Tibial nerve (tissue), 4 donors: ENCODE measurements around the gene STRADA. TPM values are rescaled to one million over a fixed set of nuclear protein-coding genes. Genes with fewer than 3 reads are reported as not detected.

Source experiments
- DNase-seq, 2 donors: peaks; one replicate each; pipeline ENCODE4 v3.0.0-alpha.2; 2019; ENCODE audit warnings: low spot score in 2 of 2
- H3K27ac ChIP-seq, 4 donors: fragments of 200-600 bp; sonication (generic) in 3 of 4; one replicate each; pipeline ENCODE4 v1.5.1; 2017 to 2019; ENCODE audit warnings: mild to moderate bottlenecking in 1 of 4
- H3K27me3 ChIP-seq, 2 donors: fragments of 200-600 bp; sonication (generic) in 1 of 2; one replicate each; pipeline versions ENCODE4 v1.5.1 to v1.6.0; 2017 to 2019
- H3K36me3 ChIP-seq, 3 donors: fragments of 200-600 bp; sonication (generic); one replicate each; pipeline ENCODE4 v1.5.1; 2018 to 2019
- H3K4me1 ChIP-seq, 4 donors: fragments of 200-600 bp; sonication (generic) in 3 of 4; one replicate each; pipeline ENCODE4 v1.5.1; 2017 to 2019
- H3K4me3 ChIP-seq, 4 donors: fragments of 200-600 bp; sonication (generic) in 3 of 4; one replicate each; pipeline ENCODE4 v1.5.1; 2017 to 2019; ENCODE audit warnings: mild to moderate bottlenecking in 1 of 4, moderate library complexity in 1 of 4
- H3K9me3 ChIP-seq, 4 donors: fragments of 200-600 bp; sonication (generic) in 3 of 4; one replicate each; pipeline ENCODE4 v1.5.1; 2017 to 2019
- EP300 ChIP-seq, 2 donors: sonication (generic); formaldehyde crosslinking; IDR thresholded peaks; one replicate each; pipeline ENCODE4 v1.6.1; 2017; ENCODE audit warnings: antibody characterized with exemption in 2 of 2, mild to moderate bottlenecking in 1 of 2
- POLR2A ChIP-seq, 2 donors: fragments of 450-650 bp; IDR thresholded peaks; one replicate each; pipeline ENCODE4 v1.6.1; 2017; ENCODE audit warnings: antibody characterized with exemption in 2 of 2, mild to moderate bottlenecking in 2 of 2, moderate library complexity in 2 of 2
- WGBS, 2 donors: methylation state at CpG; one replicate each; pipeline ENCODE4 v1.1.5; 2018; 5-methylcytosine and 5-hydroxymethylcytosine counted together
- total RNA-seq, 4 donors: library from RNA; depleted of rRNA; stranded (reverse); fragments of >200 nt; gene quantifications; one replicate each; pipeline ENCODE4 v1.1.0, GENCODE V29; 2016
- TF ChIP-seq, protein P1 (sequence below), 5 experiments: fragments of 200-600 bp in 3 of 5; fragments of 450-650 bp in 2 of 5; sonication (generic) in 3 of 5; IDR thresholded peaks; one replicate each; pipeline ENCODE4 v1.5.1; 2016 to 2019; ENCODE audit warnings: antibody characterized with exemption in 5 of 5, mild to moderate bottlenecking in 3 of 5, moderate library complexity in 2 of 5

The STRADA gene
- total RNA-seq, 4 donors from 2014 or later: 38.0 to 45.8 (median 43.2) TPM

DNA sequence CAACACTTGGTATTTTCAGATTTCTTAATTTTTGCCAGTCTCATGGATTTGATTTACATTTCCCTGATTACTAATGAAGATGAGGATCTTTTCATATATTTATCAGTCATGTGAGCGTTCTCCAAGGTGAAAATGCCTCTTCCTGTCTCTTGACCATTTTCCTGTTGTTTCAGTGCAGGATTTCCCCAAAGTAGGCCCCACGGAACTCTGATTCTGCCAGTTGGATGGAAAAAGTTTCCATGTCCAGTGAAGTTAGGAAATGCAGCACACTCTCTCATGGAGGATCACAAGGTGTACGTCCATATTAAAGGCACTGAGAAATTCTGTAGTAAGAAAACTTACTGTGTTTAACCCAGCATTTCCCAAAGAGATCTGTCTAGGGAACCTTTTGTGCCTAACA, 25.2 kb downstream of the STRADA start:
- Histone ChIP-seq H3K27me3 (no peaks in the 10 kb centered on the region), H3K36me3 (peaks cover 0 to 43% (median 0%) of the 10 kb centered on the region in 3 donors), H3K27ac (no peak overlapping the region), H3K4me3 (no peak overlapping the region), H3K4me1 (peaks cover 0 to 16% (median 7%) of the 10 kb centered on the region in 4 donors), H3K9me3 (no peaks in the 10 kb centered on the region)
- no peak for DNase-seq
- TF ChIP-seq, protein P1, sequence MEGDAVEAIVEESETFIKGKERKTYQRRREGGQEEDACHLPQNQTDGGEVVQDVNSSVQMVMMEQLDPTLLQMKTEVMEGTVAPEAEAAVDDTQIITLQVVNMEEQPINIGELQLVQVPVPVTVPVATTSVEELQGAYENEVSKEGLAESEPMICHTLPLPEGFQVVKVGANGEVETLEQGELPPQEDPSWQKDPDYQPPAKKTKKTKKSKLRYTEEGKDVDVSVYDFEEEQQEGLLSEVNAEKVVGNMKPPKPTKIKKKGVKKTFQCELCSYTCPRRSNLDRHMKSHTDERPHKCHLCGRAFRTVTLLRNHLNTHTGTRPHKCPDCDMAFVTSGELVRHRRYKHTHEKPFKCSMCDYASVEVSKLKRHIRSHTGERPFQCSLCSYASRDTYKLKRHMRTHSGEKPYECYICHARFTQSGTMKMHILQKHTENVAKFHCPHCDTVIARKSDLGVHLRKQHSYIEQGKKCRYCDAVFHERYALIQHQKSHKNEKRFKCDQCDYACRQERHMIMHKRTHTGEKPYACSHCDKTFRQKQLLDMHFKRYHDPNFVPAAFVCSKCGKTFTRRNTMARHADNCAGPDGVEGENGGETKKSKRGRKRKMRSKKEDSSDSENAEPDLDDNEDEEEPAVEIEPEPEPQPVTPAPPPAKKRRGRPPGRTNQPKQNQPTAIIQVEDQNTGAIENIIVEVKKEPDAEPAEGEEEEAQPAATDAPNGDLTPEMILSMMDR (IDR thresholded peaks at IDR 0.05): no peak
- no peak for TF ChIP-seq POLR2A (IDR thresholded peaks at IDR 0.05)
- TF ChIP-seq EP300 (IDR thresholded peaks at IDR 0.05): no peak
- 83 to 88% methylated on average over 3 of the region's 3 CpGs for WGBS, 2 donors

DNA sequence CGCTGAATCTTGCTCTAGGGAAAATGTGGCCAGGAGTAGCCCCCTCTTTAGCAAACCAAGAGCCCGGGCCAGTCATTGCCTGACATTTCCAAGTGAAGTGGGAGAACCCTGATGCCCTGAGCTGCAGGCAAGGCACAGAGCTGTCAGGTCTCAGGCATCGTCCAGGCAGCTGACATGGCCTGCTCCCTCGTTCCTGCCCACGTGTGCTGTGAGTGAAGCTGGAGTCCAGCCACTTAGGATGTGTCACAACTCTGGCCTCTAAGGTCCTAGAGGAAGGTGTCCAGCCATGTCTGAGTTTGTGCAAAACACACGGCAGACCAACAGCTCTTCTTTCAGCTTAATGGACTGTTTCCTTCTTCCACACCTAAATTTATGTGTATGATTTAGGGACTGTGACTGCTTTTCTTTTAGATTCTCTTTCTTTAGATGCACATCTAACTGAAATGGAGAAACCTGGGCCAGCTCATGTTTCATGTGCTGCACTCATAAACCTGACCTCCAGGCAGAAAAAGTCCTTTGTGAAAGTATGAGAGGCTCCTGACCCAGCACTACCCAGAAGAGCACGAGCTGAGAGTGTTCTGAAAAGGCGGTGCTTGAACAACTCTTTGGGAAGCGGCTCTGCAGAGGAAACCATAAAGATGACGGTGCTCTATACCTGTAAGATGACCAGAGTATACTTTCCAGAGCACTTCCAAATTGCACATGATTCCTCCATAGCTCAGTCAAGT, 26.9 kb downstream of the STRADA start:
- H3K27me3 ChIP-seq: no peaks in the 10 kb centered on the region
- H3K4me3 ChIP-seq: no peak overlapping the region
- H3K27ac ChIP-seq: no peak overlapping the region
- H3K9me3 ChIP-seq: no peaks in the 10 kb centered on the region
- 70 to 75% methylated on average over 10 of the region's 10 CpGs for WGBS, 2 donors
- TF ChIP-seq, protein P1 (IDR thresholded peaks at IDR 0.05): no peak
- TF ChIP-seq EP300 (IDR thresholded peaks at IDR 0.05) (no peak), POLR2A (IDR thresholded peaks at IDR 0.05) (no peak)
- H3K4me1 ChIP-seq: peaks cover 0 to 16% (median 7%) of the 10 kb centered on the region in 4 donors
- peaks cover 0 to 57% (median 0%) of the 10 kb centered on the region in 3 donors for H3K36me3 ChIP-seq
- DNase-seq: no peak

DNA sequence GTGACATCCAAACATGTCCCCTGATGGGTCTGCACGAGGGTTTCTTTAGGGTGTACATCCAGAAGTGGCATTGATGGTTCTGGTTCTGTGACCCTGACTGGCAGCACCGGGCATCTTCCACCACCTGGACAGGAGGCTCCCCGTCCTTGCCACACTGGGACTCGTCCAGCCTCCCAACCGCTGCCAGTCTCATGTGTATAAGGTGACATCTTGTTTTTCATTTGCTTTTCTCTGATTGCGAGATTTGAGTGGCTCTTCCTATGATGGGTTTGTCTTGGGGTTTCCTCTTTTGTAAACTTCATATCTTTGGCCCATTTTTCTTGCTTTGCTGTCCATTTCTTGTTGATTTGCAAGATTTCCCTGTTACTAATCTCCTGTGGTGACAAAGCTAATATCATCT, 32.5 kb downstream of the STRADA start:
- no peak overlapping the region for H3K4me3 ChIP-seq
- no peak for TF ChIP-seq EP300 (IDR thresholded peaks at IDR 0.05)
- TF ChIP-seq, protein P1 (IDR thresholded peaks at IDR 0.05): no peak
- no peak for TF ChIP-seq POLR2A (IDR thresholded peaks at IDR 0.05)
- no peak overlapping the region for H3K27ac ChIP-seq
- no peak for DNase-seq
- no peaks in the 10 kb centered on the region for H3K27me3 ChIP-seq
- no peaks in the 10 kb centered on the region for H3K9me3 ChIP-seq
- no peaks in the 10 kb centered on the region for H3K4me1 ChIP-seq
- 94 to 96% methylated on average over 6 of the region's 6 CpGs for WGBS, 2 donors
- peaks cover 0 to 99% (median 2%) of the 10 kb centered on the region in 3 donors for H3K36me3 ChIP-seq

DNA sequence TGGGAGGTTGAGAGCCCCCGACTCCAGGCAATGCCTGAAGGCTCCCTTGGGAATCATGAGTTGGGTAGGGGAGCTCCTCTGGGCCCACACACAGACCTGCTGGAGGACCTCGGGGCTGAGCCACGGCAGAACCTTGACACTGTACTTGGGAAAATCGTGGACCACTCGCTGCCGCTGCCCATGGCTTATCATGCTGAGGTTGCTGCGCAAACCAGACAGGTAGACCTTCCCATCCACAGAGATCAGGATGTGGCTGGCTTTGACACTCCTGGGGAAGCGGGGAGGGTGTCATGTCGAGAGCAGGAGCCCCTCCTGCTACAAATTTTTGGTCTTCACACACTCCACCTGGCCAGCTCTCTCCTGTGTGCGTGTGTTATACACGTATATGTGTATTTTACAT, 34.4 kb downstream of the STRADA start:
- Histone ChIP-seq H3K4me3 (no peak overlapping the region), H3K4me1 (no peaks in the 10 kb centered on the region), H3K27ac (no peak overlapping the region), H3K9me3 (no peaks in the 10 kb centered on the region), H3K27me3 (no peaks in the 10 kb centered on the region), H3K36me3 (peaks cover 0 to 91% (median 2%) of the 10 kb centered on the region in 3 donors)
- DNase-seq: no peak
- 83 to 92% methylated on average over 11 of the region's 11 CpGs for WGBS, 2 donors
- TF ChIP-seq, protein P1 (IDR thresholded peaks at IDR 0.05): no peak
- TF ChIP-seq EP300 (IDR thresholded peaks at IDR 0.05) (no peak), POLR2A (IDR thresholded peaks at IDR 0.05) (no peak)

DNA sequence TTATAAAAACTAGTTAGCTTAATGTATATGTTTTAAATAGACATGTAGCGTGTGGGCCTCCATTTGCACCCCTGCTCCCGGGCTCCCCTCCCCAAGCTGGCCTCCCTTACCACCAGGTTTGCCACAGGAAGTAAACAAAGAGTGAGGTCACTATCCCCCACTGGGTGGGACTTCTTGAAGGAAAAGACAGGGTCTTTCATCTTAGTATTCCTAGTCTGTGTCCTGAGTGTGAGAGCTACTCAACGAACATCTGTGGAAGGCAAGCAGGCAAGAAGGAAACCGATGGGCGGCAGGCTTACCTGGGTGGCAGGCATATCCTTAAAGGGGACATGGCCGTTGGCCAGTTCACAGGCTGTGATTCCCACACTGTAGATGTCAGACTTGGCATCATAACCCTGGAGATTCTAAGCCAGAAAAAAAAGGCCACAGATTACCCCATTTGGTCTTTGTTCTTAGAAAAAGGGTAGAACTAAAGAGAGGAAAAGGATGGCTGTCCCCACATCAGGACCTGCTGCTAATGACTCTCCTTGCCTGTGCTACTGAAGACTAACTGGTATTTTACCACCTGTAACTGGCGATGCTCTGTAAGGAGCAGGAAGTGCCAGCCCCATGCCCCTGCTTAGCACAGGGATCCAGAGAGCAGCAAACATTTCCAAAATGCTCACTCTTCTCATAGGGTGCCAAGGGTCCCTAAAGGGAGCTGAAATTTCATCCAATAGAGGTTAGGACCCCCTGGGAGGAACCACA, 35.1 kb downstream of the STRADA start:
- H3K36me3 ChIP-seq: peaks cover 0 to 85% (median 2%) of the 10 kb centered on the region in 3 donors

More for the DNA sequence above, 35.1 kb downstream of the STRADA start:
- peaks cover 0 to 6% (median under 1%) of the 10 kb centered on the region in 4 donors for H3K4me1 ChIP-seq
- WGBS, 2 donors: 76 to 87% methylated on average over 7 of the region's 7 CpGs
- DNase-seq: no peak
- H3K4me3 ChIP-seq: no peak overlapping the region
- TF ChIP-seq, protein P1 (IDR thresholded peaks at IDR 0.05): no peak
- no peaks in the 10 kb centered on the region for H3K9me3 ChIP-seq
- no peaks in the 10 kb centered on the region for H3K27me3 ChIP-seq
- peak overlapping the region in 1 of 4 donors; percentile 34 for H3K27ac ChIP-seq
